GM23248 (cell line): ENCODE results near the gene HEATR1.

ENCODE experiments used
- EZH2 ChIP-seq: fragments of 200-600 bp; sonication (generic); IDR thresholded peaks from 2 replicates; pipeline ENCODE4 v1.6.1; 2018; ENCODE audit warnings: antibody characterized with exemption, mild to moderate bottlenecking; ENCODE audit not compliant: insufficient read depth, poor library complexity, severe bottlenecking
- EZH2phosphoT487 ChIP-seq: fragments of 200-600 bp; sonication (generic); IDR thresholded peaks from 2 replicates; pipeline ENCODE4 v1.6.1; 2018; ENCODE audit warnings: antibody characterized with exemption, moderate library complexity, mild to moderate bottlenecking, low read depth; ENCODE audit not compliant: insufficient read depth

- TF ChIP-seq EZH2 (no peak), EZH2phosphoT487 (no peak)
These were observed 8.0 kb upstream of the HEATR1 start for GRCh38 chr1:236612349-236612748.
